DMS153 treated with DMSO at 0.1 percent for 48 hours (cell line): Measurements from ENCODE around the gene NECAB3.

Source experiments
- DNase-seq: peaks from one replicate; lab custom pipeline; 2025; ENCODE audit not compliant: unreplicated experiment; lab: John Stamatoyannopoulos, UW

Gene NECAB3

DNA sequence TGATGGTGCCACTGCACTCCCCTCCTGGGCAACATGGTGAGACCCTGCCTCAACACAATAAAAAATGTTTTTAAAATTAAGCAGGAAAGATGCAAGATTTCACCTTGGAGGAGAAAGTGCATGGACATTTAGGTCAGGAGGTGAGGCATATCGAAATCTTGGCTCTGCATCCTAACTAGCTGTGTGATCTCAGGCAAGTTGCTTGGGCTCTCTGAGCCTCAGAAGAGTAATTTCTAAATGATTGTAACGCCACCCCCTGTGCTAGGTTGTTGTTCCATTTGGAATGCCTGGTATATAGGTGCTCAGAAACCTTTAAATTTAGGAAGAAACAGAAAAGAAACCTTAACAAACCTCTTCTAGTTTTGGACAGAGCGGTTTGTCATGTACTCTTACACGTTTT, 48.0 kb downstream of the NECAB3 start:
- DNase-seq: no peak

DNA sequence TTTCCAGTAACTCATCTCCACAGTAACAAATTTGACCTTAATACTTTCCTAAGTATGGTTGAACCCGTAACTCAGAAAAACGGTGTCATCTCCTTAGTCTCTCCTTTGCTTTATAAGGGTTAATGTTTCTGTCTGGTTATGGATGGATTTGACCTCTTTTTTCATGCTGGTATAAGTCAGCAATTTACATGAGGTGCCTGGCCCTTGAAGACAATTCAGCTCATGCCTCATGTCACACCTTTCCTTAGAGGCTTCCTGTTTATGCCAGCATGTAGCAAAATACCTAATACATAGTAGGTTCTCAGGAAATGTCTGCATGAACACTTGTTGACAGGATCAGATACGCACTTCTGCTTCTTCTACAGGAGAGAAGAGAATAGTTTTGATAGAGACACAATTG, 49.8 kb downstream of the NECAB3 start:
- no peak for DNase-seq

DNA sequence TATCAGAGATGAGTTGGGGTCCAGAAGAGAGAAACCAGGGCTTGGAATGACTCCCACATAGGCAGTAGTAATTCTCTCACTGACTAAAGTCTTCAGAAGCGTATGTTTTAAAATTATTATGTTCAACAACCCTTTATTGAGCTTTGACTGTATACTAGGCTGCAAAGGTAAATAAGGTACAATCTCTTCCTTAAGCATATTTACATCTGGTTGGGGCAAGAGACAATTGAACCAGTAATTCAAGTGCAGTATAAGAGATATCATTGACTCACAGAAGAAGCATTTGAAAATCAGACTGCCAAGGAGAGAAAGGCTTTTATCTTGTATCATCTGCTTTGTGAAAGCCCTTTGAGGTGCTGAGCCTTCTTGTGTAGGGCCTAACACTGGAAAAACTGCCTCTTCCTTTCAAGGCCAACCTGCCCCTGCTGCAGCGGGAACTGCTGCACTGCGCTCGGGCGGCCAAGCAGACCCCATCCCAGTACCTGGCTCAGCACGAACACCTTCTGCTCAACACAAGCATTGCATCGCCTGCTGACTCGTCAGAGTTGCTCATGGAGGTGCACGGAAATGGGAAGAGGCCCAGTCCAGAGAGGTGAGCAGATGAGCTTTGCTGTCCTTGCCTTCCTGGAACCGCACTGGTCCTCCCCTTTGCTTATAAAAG, 51.4 kb downstream of the NECAB3 start:
- DNase-seq: no peak

DNA sequence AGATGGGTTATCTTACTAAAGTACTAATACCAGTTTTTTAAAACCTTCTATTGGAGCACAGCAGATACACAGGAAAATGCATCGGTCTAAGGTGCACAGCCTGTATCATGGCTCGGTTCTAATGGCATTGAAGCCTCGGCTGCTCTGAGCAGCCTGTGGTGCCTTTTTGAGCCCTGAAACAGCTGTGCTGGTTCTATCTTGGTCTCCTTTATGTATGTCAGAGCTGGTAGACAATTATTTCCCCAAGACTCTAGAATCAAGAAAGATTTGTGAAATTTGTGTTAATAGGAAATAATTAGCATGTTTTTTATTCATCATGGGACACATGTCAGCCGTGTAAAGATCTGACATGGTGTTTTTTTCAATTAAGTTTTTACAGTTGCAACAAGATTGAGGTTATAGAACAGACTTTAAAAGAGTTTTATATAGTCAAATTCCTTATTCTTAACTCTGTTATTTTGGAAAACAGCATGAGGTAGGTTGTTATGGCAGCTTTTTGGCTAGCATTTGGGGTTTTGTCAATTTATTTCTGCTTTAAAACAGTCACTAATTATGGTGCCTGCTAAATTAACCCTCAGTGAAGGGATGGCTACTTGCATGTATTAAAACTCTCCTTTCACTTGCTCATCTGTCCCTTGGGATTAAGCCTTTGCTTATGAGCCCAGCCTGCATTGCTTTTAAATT, 52.4 kb downstream of the NECAB3 start:
- DNase-seq: no peak

DNA sequence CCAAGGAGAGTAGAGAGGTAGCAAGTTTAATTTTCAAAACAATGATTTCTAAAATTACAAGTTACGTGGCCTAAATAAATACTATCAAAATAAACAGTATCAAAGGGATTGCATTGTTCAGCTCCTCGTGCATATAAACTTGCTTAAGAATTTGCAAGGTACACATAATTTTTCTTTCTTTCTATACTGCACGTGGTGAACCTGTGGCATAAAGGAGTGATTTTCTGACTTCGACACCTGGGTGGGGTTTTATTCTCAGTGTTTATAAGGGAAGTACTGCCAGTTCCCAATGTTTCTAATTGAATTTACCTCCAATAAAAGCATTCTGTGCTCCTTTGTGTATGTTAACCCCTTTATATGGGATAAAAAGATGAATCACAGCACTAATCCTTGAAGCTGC, 62.2 kb downstream of the NECAB3 start:
- no peak for DNase-seq

DNA sequence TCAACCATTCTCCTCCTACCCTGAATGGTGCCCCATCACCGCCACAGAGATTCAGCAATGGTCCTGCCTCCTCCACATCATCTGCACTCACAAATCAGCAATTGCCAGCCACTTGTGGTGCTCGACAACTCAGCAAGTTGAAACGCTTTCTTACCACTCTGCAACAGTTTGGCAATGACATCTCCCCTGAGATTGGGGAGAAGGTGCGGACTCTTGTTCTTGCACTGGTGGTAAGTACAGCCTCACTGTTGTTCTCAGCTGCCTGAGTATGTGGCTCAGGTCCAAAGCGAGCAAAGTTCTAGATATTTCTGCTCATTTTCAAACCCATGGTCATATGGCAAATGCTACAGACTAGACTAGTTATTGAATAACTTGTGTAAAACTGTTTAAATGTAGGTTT, 63.1 kb downstream of the NECAB3 start:
- DNase-seq: no peak

DNA sequence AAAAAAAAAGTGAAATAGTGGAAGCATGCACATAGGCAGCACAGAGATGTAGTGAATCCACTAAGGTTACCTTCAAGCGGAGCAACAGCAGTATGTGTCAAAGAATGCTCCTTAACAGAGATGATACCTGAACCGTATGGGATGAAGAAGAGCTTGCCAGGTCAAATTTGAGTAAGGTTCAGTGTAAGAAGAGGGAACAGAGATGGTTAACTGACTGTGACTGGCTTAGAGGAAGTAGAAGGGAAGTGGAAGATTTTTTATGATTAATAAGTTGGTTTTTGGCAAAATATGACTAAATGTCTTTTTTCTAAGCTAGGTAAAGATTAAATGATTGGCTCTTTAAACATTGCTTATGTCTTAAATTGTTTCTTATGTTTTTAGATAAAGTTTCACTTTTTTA, 64.7 kb downstream of the NECAB3 start:
- DNase-seq: no peak
